GM23338 (cell line): ENCODE results near the gene VSTM2B. TPM values are rescaled to one million over a fixed set of nuclear protein-coding genes. Genes with fewer than 3 reads are reported as not detected.

Experiments used
- ATAC-seq: fragments of 200-7000 bp; cut with Tn5 transposase; 3 replicates; pipeline ENCODE4 v1.9.1; 2020
- DNase-seq: peaks from one replicate; pipeline ENCODE4 v3.0.0-alpha.2; 2015; ENCODE audit warnings: low spot score
- H2AFZ ChIP-seq: fragments of 200-600 bp; sonication (generic); 2 replicates; pipeline ENCODE4 v1.8.0; 2016; ENCODE audit warnings: antibody characterized with exemption, mild to moderate bottlenecking, moderate library complexity
- H3F3A ChIP-seq: fragments of 200-600 bp; sonication (generic); replicated peaks from 2 replicates; pipeline ENCODE4 v1.8.0; 2017; ENCODE audit warnings: antibody characterized with exemption, mixed run types, low read depth
- H3K27ac ChIP-seq: fragments of 200-600 bp; sonication (generic); 2 replicates; pipeline ENCODE4 v1.6.1; 2016; ENCODE audit warnings: low read depth
- H3K27me3 ChIP-seq: fragments of 200-600 bp; sonication (generic); 2 replicates; pipeline ENCODE4 v1.8.0; 2016; ENCODE audit warnings: mild to moderate bottlenecking, mixed run types, moderate library complexity; ENCODE audit not compliant: insufficient read depth
- H3K36me3 ChIP-seq: fragments of 200-600 bp; sonication (generic); 2 replicates; pipeline ENCODE4 v1.8.0; 2016; ENCODE audit warnings: mild to moderate bottlenecking; ENCODE audit not compliant: insufficient read depth
- H3K4me1 ChIP-seq: fragments of 200-600 bp; sonication (generic); 2 replicates; pipeline ENCODE4 v1.8.0; 2016; ENCODE audit warnings: mild to moderate bottlenecking, moderate library complexity; ENCODE audit not compliant: insufficient read depth
- H3K4me2 ChIP-seq: fragments of 200-600 bp; sonication (generic); 2 replicates; pipeline ENCODE4 v1.7.1; 2017; ENCODE audit warnings: mixed run types
- H3K4me3 ChIP-seq: fragments of 200-600 bp; sonication (generic); 2 replicates; pipeline ENCODE4 v1.6.1; 2016; ENCODE audit warnings: mixed run types
- H3K79me2 ChIP-seq: fragments of 200-600 bp; sonication (generic); replicated peaks from 2 replicates; pipeline ENCODE4 v1.8.0; 2017; ENCODE audit warnings: mild to moderate bottlenecking; ENCODE audit not compliant: insufficient read depth
- H3K9me2 ChIP-seq: fragments of 200-600 bp; sonication (generic); 2 replicates; pipeline ENCODE4 v1.8.0; 2017; ENCODE audit not compliant: insufficient read depth
- H4K20me1 ChIP-seq: fragments of 200-600 bp; sonication (generic); replicated peaks from 2 replicates; pipeline ENCODE4 v1.8.0; 2017; ENCODE audit warnings: mild to moderate bottlenecking; ENCODE audit not compliant: insufficient read depth
- H3K27ac Mint-ChIP-seq: 2 replicates; pipeline ENCODE4 v1.8.0; 2020; ENCODE audit warnings: inconsistent platforms, mild to moderate bottlenecking, moderate library complexity, mixed read lengths
- H3K27me3 Mint-ChIP-seq: 3 replicates; pipeline ENCODE4 v1.8.0; 2022; ENCODE audit warnings: low read depth, mild to moderate bottlenecking, moderate library complexity, mixed read lengths, inconsistent platforms; ENCODE audit not compliant: insufficient read depth, poor library complexity
- H3K36me3 Mint-ChIP-seq: 3 replicates; pipeline ENCODE4 v1.8.0; 2021; ENCODE audit warnings: low read depth, mild to moderate bottlenecking, inconsistent platforms, moderate library complexity, mixed read lengths
- H3K4me1 Mint-ChIP-seq: 3 replicates; pipeline ENCODE4 v1.8.0; 2020; ENCODE audit warnings: mild to moderate bottlenecking, inconsistent platforms, mixed read lengths
- H3K4me3 Mint-ChIP-seq: 3 replicates; pipeline ENCODE4 v1.8.0; 2021; ENCODE audit warnings: moderate library complexity, mild to moderate bottlenecking, inconsistent platforms, mixed read lengths
- H3K9me3 Mint-ChIP-seq: 3 replicates; pipeline ENCODE4 v1.8.0; 2020; ENCODE audit warnings: moderate library complexity, mild to moderate bottlenecking, inconsistent platforms, mixed read lengths
- CREB1 ChIP-seq: fragments of 250-450 bp; sonication (Bioruptor Pico); IDR thresholded peaks from 2 replicates; pipeline ENCODE4 v1.5.0; 2020; ENCODE audit warnings: low read depth, mild to moderate bottlenecking, moderate library complexity
- CTCF ChIP-seq, 2 experiments: fragments of 200-600 bp in 1 of 2; sonication (generic) in 1 of 2; conservative IDR thresholded peaks; 2 replicates each; pipeline versions ENCODE4 v1.5.1 to v1.6.1; 2016 to 2017; ENCODE audit warnings: antibody characterized with exemption in 2 of 2, low read depth in 2 of 2, mild to moderate bottlenecking in 2 of 2, moderate library complexity in 1 of 2
- ETS1 ChIP-seq: IDR thresholded peaks from 2 replicates; pipeline ENCODE4 v1.6.1; 2016; ENCODE audit warnings: antibody characterized with exemption
- EZH2phosphoT487 ChIP-seq: fragments of 200-600 bp; sonication (generic); IDR thresholded peaks from one replicate; pipeline ENCODE4 v1.8.1; 2018; ENCODE audit warnings: antibody characterized with exemption; ENCODE audit not compliant: unreplicated experiment
- JUNB ChIP-seq: IDR thresholded peaks from one replicate; pipeline ENCODE4 v1.6.1; 2016; ENCODE audit warnings: antibody characterized with exemption; ENCODE audit not compliant: unreplicated experiment
- NANOG ChIP-seq: IDR thresholded peaks from 2 replicates; pipeline ENCODE4 v1.6.1; 2016; ENCODE audit warnings: antibody characterized with exemption, borderline replicate concordance
- POLR2AphosphoS5 ChIP-seq: IDR thresholded peaks from 2 replicates; pipeline ENCODE4 v1.6.1; 2016; ENCODE audit warnings: antibody characterized with exemption, low read depth
- STAT1 ChIP-seq: IDR thresholded peaks from one replicate; pipeline ENCODE4 v1.6.1; 2016; ENCODE audit warnings: antibody characterized with exemption; ENCODE audit not compliant: unreplicated experiment
- ZNF462 ChIP-seq: fragments of 250-450 bp; sonication (Bioruptor Pico); IDR thresholded peaks from 2 replicates; pipeline ENCODE4 v1.5.0; 2020; ENCODE audit warnings: mild to moderate bottlenecking, moderate library complexity
- polyA plus RNA-seq: library from polyadenylated mRNA; unstranded; fragments of >200 nt; fragmentation: Nextera tagmentation; extraction: Ambion mirVana; gene quantifications from 2 replicates; pipeline ENCODE4 v1.2.1, GENCODE V29; 2016
- total RNA-seq: library from RNA; depleted of rRNA; stranded (reverse); fragments of >200 nt; shearing (Covaris generic); gene quantifications from 2 replicates; pipeline ENCODE4 v1.2.3, GENCODE V29; 2014

Gene VSTM2B
- total and polyA plus RNA-seq, 2 experiments from 2014 or later: 1.2 to 1.8 TPM

- ATAC-seq: no peak
- H3K9me2 ChIP-seq: no peaks in the 10 kb centered on the region
- H4K20me1 ChIP-seq: no peaks in the 10 kb centered on the region
- no peak overlapping the region for H3K4me2 ChIP-seq
- H3K4me1 Mint-ChIP-seq: peaks cover 4% of the 10 kb centered on the region; the same call in 2 of the 3 replicates
- H3K4me3 ChIP-seq: no peak overlapping the region
- no peak overlapping the region for H2AFZ ChIP-seq
- no peak overlapping the region for H3K4me3 Mint-ChIP-seq
- no peaks in the 10 kb centered on the region; the same call in 2 of the 3 replicates for H3K9me3 Mint-ChIP-seq
- peaks cover 18% of the 10 kb centered on the region for H3K27me3 ChIP-seq
- peaks cover 28% of the 10 kb centered on the region for H3K27me3 Mint-ChIP-seq
- peaks cover 1% of the 10 kb centered on the region; the same call in 1 of the 2 replicates for H3K4me1 ChIP-seq
- no peak overlapping the region for H3K27ac Mint-ChIP-seq
- peaks cover 3% of the 10 kb centered on the region; the same call in 1 of the 3 replicates for H3K36me3 Mint-ChIP-seq
- no peaks in the 10 kb centered on the region for H3F3A ChIP-seq
- no peaks in the 10 kb centered on the region for H3K79me2 ChIP-seq
- no peak for DNase-seq
- H3K27ac ChIP-seq: no peak overlapping the region
- no peaks in the 10 kb centered on the region for H3K36me3 ChIP-seq
- TF ChIP-seq POLR2AphosphoS5 (no peak), ETS1 (no peak), ZNF462 (CRISPR knock-in tag) (no peak), JUNB (no peak), NANOG (no peak), STAT1 (no peak), CREB1 (CRISPR knock-in tag) (no peak), EZH2phosphoT487 (no peak), CTCF (conservative IDR thresholded peaks at IDR 0.05; ENCODE audit: low read depth in 2 of 2) (no peak)
These were observed 6.6 kb upstream of the VSTM2B start for GRCh38 chr19:29519146-29519545.
